Measurements from ENCODE around the gene ADAMTS8.
"Not testable (repeated sequence)": the region's sequence is repeated elsewhere in the genome, so short reads cannot be mapped to it uniquely, and the experiment has no call there.

Gene ADAMTS8

DNA sequence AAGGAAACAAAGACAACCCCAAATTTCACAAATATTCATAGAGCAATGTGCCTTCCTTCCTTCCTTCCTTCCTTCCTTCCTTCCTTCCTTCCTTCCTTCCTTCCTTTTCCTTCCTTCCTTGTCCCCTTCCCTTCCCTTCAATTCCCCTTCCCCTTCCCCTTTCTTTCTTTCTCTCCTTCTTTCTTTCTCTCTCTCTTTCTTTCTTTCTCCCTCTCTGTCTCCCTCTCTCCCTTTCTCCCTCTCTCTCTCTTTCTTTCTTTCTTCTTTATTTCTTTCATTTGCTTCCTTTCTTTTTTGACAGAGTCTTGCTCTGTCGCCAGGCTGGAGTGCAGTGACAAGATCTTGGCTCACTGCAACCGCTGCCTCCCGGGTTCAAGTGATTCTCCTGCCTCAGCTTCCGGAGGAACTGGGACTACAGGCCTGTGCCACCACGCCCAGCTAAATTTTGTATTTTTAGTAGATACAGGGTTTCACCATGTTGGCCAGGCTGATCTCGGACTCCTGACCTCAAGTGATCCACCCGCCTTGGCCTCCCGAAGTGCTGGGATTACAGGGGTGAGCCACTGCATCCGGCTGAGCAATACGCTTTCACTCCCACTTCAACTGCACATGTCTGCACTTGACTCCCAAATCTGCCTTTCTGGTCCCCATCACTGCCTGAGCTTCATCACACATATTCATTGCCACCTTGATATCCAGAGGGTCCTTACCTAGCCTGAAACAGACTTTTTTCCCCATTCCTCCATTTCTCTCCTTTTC lies 10.2 kb upstream of the ADAMTS8 start:
- DNase-seq (ENCODE audit: low spot score), result not testable (repeated sequence)

- DNase-seq (ENCODE audit: low spot score), result no peak
These were observed 9.4 kb upstream of the ADAMTS8 start for GRCh38 chr11:130437848-130438247.

GRCh38 chr11:130436171-130436570 lies 7.8 kb upstream of the ADAMTS8 start:
- DNase-seq (ENCODE audit: low spot score), result no peak

DNA sequence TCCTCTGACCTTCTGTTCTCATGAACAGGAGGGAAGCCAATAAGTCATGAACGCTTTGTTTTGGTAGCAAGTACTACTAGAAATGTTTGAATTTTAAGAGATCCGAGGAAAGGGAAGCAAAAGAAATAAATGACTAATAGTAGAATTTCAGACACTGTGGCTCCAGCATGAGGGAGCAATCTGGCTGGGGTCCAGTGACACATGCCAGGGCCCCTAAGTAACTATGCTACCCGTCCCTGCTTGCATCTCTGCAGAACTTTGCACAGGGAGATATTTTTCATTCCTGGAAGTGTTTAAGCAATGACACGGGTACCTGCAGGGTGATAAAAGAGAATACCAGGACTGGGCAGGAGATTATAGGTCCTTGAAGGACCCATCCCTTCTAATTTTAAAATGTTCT lies 7.3 kb upstream of the ADAMTS8 start:
- DNase-seq (ENCODE audit: low spot score), result no peak

GRCh38 chr11:130434521-130435223 lies 6.3 kb upstream of the ADAMTS8 start:
- peak; percentile 85 for DNase-seq (ENCODE audit: low spot score)

DNA sequence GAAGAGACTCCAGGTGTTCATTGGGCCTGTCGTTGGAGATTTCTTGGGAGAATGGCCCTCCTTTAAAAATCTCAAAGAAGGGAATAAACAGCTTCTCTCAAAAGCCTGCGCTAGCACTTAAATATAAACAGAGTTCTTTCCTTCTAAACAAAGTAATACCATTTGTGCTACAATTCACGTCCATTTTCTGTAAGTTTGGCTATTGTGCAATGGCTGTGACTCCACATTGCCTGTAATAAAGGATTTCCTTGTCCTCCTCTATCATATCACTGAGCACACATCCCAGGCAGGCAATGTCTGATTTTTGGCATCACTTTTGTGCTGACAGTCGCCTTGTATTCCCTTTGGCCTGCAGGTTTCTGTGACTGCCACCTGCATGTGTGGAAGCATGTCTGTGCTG lies 4.9 kb upstream of the ADAMTS8 start:
- DNase-seq (ENCODE audit: low spot score), result no peak

- no peak for DNase-seq (ENCODE audit: low spot score)
These were observed 3.4 kb upstream of the ADAMTS8 start for GRCh38 chr11:130431801-130432200.

DNA sequence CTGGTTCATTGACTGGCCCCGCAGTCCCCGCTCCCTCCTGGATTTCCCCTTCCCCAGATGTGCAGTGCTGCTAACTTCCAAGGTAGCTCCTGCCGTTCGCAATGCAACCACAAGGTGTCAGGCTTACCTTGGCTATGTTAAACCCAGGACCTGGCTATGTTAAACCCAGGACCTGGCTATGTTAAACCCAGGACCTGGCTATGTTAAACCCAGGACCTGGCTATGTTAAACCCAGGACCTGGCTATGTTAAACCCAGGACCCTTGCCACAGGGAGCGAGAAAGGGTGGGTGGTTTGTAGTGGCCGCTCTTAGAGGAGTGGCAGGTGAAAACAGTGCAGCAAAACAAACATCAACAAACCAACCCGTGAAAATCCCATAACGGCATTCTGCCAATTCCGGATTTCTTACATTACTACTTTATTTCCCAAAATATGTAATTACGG lies 2.9 kb upstream of the ADAMTS8 start:
- DNase-seq (ENCODE audit: low spot score), result peak; percentile 67

DNA sequence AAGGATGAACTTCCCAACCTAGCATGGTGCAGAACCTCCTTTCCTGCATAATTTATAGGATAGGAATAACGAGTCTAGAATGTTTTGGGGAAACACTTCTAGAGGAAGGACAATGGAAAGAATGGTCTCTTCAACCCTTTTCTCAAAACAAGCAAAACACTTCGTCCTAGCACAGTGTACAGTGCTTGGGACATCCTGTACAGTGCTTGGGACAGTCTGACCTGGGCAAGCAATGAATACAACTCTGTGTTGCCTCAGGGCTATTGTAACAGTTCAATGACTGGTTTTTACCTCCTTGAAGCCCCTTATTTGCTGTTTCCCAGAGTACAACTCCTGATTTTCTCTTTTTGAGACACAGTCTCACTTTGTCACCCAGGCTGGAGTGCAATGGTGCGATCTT lies 1.6 kb upstream of the ADAMTS8 start:
- DNase-seq (ENCODE audit: low spot score), result no peak

- no peak for DNase-seq (ENCODE audit: low spot score)
These were observed 792 bp upstream of the ADAMTS8 start for GRCh38 chr11:130429120-130429681.

DNA sequence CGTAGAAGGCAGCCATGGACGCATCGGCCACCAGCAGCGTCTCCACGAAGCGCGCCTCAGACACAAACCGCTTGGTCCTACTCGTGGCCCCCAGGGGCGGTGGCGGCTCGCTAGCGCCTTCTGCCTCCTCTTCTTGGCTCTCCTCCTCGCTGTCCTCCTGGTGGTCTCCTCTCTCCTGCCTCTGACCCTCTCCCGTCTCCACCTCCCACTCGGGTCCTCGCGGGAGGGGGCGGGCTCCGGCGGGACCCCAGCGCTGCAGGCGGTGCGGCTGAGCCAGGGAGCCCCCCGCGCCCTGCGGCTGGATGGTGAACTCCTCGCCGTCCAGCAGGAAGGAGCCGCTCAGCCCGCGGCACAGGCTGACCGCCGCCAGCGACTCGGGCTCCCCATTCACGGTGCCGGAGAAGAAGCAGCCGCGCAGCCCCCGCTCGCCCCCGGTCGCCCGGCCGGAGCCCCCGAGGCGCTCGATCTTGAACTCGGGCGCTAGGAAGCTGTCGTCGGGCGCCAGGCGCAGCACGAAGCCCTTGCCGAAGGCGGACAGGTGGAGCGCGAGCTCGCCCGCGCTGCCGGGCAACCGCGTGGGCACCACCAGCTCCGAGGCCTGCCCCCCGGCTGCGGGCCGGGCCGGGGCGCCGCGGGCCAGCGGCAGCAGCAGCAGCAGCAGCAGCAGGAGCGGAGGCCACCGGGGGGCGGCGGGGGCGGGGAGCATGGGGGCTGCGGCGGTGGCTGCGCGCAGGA lies 661 bp downstream of the ADAMTS8 start:
- DNase-seq (ENCODE audit: low spot score), result no peak

- DNase-seq (ENCODE audit: low spot score), result no peak
These were observed 1.5 kb downstream of the ADAMTS8 start for GRCh38 chr11:130426837-130427341.

GRCh38 chr11:130426223-130426836 lies 2.1 kb downstream of the ADAMTS8 start:
- no peak for DNase-seq (ENCODE audit: low spot score)

DNA sequence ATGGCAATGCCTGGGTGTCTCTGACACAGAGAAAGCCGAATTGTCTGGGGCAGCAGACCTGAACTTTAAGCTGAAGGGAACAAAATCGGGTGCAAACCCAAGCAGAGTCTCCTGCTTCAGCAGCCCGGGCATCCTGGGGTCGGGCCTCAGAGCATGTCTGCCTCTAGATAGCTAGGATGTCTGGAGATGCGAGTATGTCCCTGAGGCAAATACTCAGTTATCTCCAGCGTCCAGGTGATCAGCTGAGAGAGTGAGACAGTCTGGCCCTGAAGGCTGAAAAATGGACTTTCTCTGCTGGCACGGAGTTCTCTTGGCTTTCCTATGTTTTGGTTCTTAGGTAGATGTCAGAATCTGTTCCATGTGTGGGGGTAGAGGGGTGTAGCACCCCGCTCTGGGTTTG lies 3.3 kb downstream of the ADAMTS8 start:
- DNase-seq (ENCODE audit: low spot score), result no peak

DNA sequence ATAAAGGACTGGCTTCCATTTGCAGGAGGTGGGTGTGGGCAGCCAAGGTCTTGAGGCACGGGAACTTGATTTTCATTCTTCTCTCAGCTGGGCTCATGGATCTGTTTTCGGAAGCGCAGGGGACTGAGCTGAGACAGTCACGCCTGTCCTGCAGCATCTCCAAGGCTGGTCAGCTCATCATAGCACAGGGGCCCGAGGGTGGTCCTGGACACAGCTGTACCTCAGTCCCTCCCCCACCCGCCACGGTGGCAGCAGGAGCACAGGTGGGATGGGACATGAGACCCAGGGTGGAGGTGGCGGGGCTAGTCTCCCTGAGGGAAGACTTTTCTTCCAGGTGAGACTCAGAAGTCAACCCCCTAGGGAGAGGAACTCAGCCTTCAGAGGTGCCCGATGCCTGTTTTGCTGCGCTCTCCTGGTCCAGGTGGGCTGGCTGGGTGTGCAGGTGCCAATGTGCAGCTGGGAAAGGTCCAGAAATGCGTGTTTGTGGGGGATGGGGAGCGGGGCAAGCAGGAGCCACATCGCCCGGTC lies 3.7 kb downstream of the ADAMTS8 start:
- no peak for DNase-seq (ENCODE audit: low spot score)

DNA sequence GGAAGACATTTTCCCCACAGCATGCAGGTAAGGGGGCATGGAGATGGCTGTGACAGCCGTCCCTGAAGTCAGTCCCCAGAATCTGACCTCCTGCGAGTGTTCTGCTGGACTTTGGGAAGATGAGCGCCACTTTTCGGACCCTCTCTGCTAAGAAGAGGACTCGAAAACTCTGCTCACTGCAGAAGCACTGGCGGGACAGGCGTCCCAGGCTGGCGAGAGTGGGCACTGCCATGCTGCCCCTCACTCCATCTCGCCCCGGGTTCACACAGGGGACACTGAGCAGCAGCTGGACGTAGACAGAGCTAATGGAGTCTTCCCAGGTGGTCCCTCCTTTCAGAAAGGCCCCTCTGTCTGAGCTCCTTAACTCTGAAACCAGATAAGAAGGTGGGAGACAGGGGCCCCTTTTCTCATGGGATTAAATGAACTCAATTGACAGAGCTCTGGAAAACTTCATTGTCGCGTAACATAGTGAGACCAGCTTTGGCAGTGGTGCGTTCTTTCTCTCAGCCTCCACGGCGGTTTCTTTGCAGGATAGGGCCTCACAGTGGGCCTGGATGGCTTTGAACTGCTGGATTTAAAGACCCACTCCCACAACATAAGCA lies 4.8 kb downstream of the ADAMTS8 start:
- no peak for DNase-seq (ENCODE audit: low spot score)

GRCh38 chr11:130422251-130422995 lies 6.0 kb downstream of the ADAMTS8 start:
- DNase-seq (ENCODE audit: low spot score), result no peak

DNA sequence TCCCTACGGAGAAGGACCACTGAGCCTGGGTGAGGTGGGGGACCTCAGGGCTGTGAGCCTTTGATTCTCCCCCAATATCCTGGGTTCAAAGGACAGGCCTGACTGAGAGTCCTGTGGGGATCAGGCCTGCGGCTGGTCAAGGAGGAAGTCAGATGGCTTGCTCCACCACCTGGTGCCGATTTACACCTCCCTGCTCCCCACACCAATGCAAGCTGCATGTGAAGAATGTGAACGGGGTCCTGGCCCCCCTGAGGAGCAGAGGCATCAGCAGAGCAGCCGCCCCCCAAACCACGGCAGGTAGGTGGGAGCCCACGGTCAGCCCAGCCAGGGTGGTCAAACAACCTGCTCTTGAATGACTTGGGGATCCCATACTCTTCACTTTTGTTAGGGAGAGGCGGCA lies 6.7 kb downstream of the ADAMTS8 start:
- DNase-seq (ENCODE audit: low spot score), result no peak

GRCh38 chr11:130421199-130421585 lies 7.2 kb downstream of the ADAMTS8 start:
- no peak for DNase-seq (ENCODE audit: low spot score)

- DNase-seq (ENCODE audit: low spot score), result no peak
These were observed 7.8 kb downstream of the ADAMTS8 start for GRCh38 chr11:130420478-130421198.

Measured in cerebellar cortex (tissue), 1 donor.